HG02798 (cell line): ENCODE data around the gene NOL4.

ENCODE experiments used
- ATAC-seq: cut with Tn5 transposase; IDR thresholded peaks from one replicate; pipeline ENCODE4 v1.9.1; 2021; ENCODE audit warnings: mild to moderate bottlenecking; ENCODE audit not compliant: unreplicated experiment, poor library complexity

The NOL4 gene

GRCh38 chr18:34196256-34196655, 28.5 kb downstream of the NOL4 start:
- ATAC-seq = no peak

DNA sequence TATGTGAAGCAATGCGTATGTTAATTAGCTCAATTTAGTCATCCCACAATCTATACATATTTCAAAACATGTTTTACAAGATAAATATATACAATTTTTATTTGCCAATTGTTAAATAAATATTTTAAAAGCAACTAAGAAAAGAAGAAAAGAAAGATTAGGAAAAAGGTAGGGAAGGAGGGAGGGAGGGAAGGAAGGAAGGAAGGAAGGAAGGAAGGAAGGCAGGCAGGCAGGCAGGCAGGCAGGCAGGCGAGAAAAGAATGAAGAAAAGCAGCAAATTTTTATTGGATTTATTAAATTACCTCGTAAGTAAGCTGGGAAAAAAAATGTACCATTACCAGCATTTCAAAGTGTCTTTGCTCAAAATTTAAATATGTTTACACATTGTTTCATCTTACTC, 30.5 kb downstream of the NOL4 start:
- no peak for ATAC-seq

GRCh38 chr18:34189656-34190435, 34.9 kb downstream of the NOL4 start:
- no peak for ATAC-seq
